Measurements from ENCODE around the gene SLC27A3. TPM values are rescaled to one million over a fixed set of nuclear protein-coding genes. Genes with fewer than 3 reads are reported as not detected.

The SLC27A3 gene
- total and polyA plus RNA-seq, 9 of the 15 experiments (the other 6 are each of a cell fraction or from before 2014, with no cell fraction given), result 0.57 to 5.2 (median 2.8) TPM

DNA sequence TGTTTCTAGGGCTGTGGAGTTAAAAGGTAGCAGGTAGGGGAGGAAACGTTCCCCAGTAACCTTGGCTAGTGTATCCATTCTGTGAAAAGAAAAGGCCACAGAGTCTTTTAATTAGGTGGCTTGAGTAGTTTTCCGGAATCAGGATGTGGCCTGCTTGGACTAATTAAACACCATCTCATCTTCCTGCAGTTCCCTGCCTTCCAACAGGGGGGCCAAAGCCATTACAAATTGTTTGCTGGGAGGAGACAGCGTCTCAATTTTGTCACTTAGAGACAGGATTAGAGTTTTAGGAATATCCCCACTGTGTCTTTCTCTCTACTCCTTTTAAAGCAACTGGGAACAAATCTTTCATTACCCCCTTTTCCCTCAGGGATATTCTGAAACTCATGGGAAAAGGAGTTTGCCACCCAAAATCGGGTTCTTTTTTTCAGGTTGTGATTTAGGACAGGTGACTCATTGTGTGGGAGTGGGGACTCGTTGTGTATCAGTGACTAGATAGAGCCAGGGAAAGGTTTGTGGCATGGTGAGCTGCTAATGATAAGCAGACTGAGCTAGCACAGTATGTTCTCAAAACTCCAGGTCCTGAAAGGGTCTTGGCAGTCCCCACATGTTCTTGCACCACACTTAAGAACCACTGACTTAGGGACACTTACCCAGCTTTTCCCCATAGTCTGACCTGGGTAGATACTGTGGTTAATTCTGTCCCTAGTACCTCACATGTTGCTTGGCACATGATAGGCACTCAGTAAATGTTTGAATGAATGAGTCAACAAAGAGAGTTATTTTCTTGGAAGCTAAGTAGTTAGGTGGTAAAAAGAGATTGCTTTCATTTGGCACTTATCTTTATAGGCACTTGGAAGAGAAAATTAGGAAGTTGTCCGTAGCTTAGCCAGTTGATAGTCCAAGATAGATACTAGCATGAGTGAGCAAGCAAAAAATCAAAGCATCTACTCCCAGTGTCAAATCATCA is 24.9 kb upstream of the SLC27A3 start (continued):
- TF ChIP-seq ARID4B (CRISPR knock-in tag; IDR thresholded peaks at IDR 0.05) (no peak), ETV6 (IDR thresholded peaks at IDR 0.05; ENCODE audit: borderline replicate concordance in 1 of 2, low read depth in 2 of 2, low read length in 1 of 2) (no peak), ETV6 (CRISPR knock-in tag; IDR thresholded peaks at IDR 0.05; ENCODE audit: borderline replicate concordance) (no peak), ZNF232 (CRISPR knock-in tag; IDR thresholded peaks at IDR 0.05) (no peak), PTTG1 (tag; IDR thresholded peaks at IDR 0.05; ENCODE audit: low read depth) (no peak), ZNF512 (tag; IDR thresholded peaks at IDR 0.05) (no peak), MCM7 (IDR thresholded peaks at IDR 0.05) (no peak), ZFP30 (CRISPR knock-in tag; IDR thresholded peaks at IDR 0.05; ENCODE audit: borderline replicate concordance) (no peak), SMARCE1 (IDR thresholded peaks at IDR 0.05) (peak; percentile 39; the same call in 1 of the 2 replicates), MBD2 (IDR thresholded peaks at IDR 0.05; ENCODE audit: borderline replicate concordance, low read depth) (no peak), NUFIP1 (IDR thresholded peaks at IDR 0.05; ENCODE audit: partially characterized antibody) (no peak), ZBTB1 (CRISPR knock-in tag; IDR thresholded peaks at IDR 0.05; ENCODE audit: borderline replicate concordance, low read depth) (no peak)
- TF ChIP-seq, protein P1, sequence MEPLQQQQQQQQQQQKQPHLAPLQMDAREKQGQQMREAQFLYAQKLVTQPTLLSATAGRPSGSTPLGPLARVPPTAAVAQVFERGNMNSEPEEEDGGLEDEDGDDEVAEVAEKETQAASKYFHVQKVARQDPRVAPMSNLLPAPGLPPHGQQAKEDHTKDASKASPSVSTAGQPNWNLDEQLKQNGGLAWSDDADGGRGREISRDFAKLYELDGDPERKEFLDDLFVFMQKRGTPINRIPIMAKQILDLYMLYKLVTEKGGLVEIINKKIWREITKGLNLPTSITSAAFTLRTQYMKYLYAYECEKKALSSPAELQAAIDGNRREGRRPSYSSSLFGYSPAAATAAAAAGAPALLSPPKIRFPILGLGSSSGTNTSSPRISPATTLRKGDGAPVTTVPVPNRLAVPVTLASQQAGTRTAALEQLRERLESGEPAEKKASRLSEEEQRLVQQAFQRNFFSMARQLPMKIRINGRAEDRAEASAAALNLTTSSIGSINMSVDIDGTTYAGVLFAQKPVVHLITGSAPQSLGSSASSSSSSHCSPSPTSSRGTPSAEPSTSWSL (CRISPR knock-in tag; IDR thresholded peaks at IDR 0.05; ENCODE audit: borderline replicate concordance), result no peak
- TF ChIP-seq, protein P2, sequence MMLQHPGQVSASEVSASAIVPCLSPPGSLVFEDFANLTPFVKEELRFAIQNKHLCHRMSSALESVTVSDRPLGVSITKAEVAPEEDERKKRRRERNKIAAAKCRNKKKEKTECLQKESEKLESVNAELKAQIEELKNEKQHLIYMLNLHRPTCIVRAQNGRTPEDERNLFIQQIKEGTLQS (IDR thresholded peaks at IDR 0.05), result peak; percentile 57
- TF ChIP-seq, protein P2 (CRISPR knock-in tag; conservative IDR thresholded peaks at IDR 0.05), result no peak
- TF ChIP-seq, protein P3, sequence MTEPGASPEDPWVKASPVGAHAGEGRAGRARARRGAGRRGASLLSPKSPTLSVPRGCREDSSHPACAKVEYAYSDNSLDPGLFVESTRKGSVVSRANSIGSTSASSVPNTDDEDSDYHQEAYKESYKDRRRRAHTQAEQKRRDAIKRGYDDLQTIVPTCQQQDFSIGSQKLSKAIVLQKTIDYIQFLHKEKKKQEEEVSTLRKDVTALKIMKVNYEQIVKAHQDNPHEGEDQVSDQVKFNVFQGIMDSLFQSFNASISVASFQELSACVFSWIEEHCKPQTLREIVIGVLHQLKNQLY (CRISPR knock-in tag; conservative IDR thresholded peaks at IDR 0.05), result no peak

All from K562 (cell line).